Mesodermal cell (in vitro differentiated cells): Measurements from ENCODE around the gene HOGA1.

Source experiments
- H3K27ac ChIP-seq: 2 replicates; pipeline ENCODE4 v1.7.0; 2013; ENCODE audit warnings: mild to moderate bottlenecking, low read depth, low read length, moderate library complexity; ENCODE audit not compliant: severe bottlenecking
- H3K36me3 ChIP-seq: 2 replicates; pipeline ENCODE4 v1.7.1; 2013; ENCODE audit warnings: mild to moderate bottlenecking, low read length, moderate library complexity; ENCODE audit not compliant: control insufficient read depth, insufficient read depth
- H3K4me1 ChIP-seq: one replicate; pipeline ENCODE4 v1.7.1; 2013; ENCODE audit warnings: mild to moderate bottlenecking, low read length; ENCODE audit not compliant: insufficient read depth, control insufficient read depth, poor library complexity, severe bottlenecking
- H3K4me3 ChIP-seq: 2 replicates; pipeline ENCODE4 v1.7.0; 2013; ENCODE audit warnings: low read length, control low read depth, mild to moderate bottlenecking; ENCODE audit not compliant: insufficient read depth, poor library complexity, severe bottlenecking; ENCODE audit errors: extremely low read depth
- H3K9me3 ChIP-seq: 2 replicates; pipeline ENCODE4 v1.7.1; 2013; ENCODE audit warnings: mild to moderate bottlenecking, low read length, moderate library complexity; ENCODE audit not compliant: control insufficient read depth
- WGBS, 2 experiments: methylation state at CpG; one replicate each; pipeline ENCODE4 v1.1.5; 2013; ENCODE audit warnings: missing lambda C conversion rate in 2 of 2; ENCODE audit not compliant: insufficient coverage in 2 of 2; 5-methylcytosine and 5-hydroxymethylcytosine counted together

The HOGA1 gene

DNA sequence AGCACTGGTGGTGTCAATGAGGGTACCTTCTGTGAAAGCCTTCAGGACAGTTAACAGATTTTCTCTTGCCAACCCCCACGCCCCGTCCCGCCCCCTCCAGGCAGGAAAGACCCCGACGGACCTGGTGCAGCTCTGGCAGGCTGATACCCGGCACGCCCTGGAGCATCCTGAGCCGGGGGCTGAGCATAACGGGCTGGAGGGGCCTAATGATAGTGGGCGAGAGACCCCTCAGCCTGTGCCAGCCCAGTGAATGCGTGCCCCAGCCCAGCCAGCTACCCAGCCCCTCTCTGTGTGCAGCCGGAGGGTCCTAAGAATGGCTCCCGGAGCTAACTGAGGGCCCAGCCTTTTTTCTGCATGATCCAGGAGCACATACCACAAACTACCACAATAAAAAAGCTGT, 713 bp upstream of the HOGA1 start:
- H3K27ac ChIP-seq = no peak overlapping the region
- H3K36me3 ChIP-seq = no peaks in the 10 kb centered on the region
- no peak overlapping the region for H3K4me3 ChIP-seq
- 91 to 94% methylated on average over 11 of the region's 13 CpGs for WGBS, 2 experiments
- no peaks in the 10 kb centered on the region for H3K9me3 ChIP-seq
- H3K4me1 ChIP-seq = peaks cover 7% of the 10 kb centered on the region

DNA sequence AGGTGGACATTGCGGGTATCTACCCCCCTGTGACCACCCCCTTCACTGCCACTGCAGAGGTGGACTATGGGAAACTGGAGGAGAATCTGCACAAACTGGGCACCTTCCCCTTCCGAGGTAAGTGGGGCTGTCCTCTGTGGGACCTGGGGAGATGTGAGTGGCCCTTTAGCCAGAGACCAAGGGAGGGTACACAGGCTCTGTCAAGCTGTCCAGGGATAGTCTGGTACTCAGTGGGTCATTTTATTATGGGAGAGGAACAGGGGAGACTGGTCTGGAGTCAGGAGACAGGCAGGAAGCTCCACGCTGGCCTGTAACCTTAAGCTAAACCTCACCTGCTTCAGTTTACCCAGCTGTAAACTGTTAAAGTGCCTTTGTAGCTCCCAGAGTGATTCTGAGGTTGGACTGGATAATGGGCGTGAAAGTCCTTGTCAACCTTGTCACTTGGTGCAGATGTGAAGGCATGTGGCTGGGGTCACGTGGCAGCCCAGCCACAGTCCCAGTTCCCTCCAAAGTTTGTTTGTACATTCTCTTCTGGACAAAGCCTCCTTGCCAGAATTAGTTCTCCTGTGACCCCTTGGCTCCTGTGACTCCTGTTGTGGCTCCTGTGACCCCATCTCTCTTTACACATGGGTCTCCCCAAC, 729 bp downstream of the HOGA1 start:
- Histone ChIP-seq H3K9me3 (no peaks in the 10 kb centered on the region), H3K4me1 (peaks cover 7% of the 10 kb centered on the region), H3K27ac (no peak overlapping the region), H3K36me3 (no peaks in the 10 kb centered on the region), H3K4me3 (no peak overlapping the region)
- 87 to 89% methylated on average over 3 of the region's 5 CpGs for WGBS, 2 experiments

DNA sequence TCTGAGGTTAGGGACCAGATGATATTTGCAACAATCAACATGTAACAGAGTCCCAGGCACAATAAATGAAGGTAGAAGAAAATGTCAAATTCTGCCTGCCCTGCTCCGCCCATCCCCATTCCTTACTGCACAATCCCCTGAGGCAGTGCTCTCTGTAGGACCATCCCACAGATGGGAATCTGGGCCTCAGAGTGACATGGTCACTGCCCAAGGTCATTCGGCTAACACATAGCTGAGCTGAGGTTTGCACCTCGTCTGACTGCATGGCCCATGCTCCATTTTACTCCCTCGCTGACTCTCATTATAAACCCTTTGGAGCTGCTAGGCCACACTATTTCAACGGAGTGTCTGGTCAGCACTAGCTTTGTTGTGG, 1.2 kb downstream of the HOGA1 start:
- Histone ChIP-seq H3K27ac (no peak overlapping the region), H3K4me3 (no peak overlapping the region), H3K36me3 (no peaks in the 10 kb centered on the region), H3K4me1 (peaks cover 7% of the 10 kb centered on the region), H3K9me3 (no peaks in the 10 kb centered on the region)
- 94 to 95% methylated on average over 3 to 5 of the region's 5 CpGs for WGBS, 2 experiments

DNA sequence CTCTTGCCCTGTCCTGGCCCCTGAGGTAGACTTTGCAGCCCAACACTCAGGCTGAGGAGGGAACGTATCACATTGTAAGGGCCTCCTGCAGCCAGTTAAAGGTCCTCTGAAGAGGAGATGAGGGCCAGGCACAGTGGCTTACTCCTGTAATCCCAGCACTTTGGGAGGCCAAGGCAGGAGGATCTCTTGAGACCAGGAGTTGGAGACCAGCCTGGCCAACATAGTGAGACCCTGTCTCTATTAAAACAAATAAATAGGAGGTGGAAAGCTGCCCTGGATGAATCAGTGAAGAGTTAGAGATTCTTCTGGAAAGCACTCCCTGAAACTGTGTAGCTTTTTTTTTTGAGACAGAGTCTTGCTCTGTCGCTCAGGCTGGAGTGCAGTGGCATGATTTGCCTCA, 3.0 kb downstream of the HOGA1 start:
- no peaks in the 10 kb centered on the region for H3K36me3 ChIP-seq
- H3K27ac ChIP-seq = no peak overlapping the region
- peaks cover 7% of the 10 kb centered on the region for H3K4me1 ChIP-seq
- H3K9me3 ChIP-seq = no peaks in the 10 kb centered on the region
- no peak overlapping the region for H3K4me3 ChIP-seq
- 100% methylated on average over 1 to 2 of the region's 2 CpGs for WGBS, 2 experiments

DNA sequence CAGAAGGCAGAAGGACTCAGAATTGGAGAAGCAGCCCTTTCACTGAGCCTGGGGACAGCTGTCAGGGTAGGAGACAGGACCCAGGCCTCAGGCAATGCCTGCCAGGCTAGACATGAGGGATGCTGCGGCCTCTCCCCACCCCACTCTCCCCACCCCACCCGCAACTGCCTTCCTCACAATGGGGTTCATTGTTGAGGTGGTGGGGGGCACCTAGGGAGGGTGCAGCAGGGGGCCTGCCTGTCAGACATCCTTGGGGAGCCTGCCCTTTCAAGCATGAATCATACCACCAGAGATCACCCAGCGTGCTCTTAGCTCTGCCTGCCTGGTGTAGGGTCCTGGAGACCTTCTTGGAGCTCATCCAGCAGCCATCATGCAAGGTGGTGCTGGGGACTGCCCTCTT, 5.3 kb downstream of the HOGA1 start, which contains the start of gene C10orf62:
Gene C10orf62 (plus strand): TSS at position 243 of the 400 bp plus-strand sequence. CDS start 177 bp downstream, outside the sequence.
- Histone ChIP-seq H3K9me3 (no peaks in the 10 kb centered on the region), H3K4me3 (no peak within 1 kb of the TSS), H3K4me1 (no peaks in the 10 kb centered on the region), H3K36me3 (no peaks in the 10 kb centered on the region), H3K27ac (no peak within 1 kb of the TSS)
- WGBS, 2 experiments = 80% methylated on average over 1 of the region's 3 CpGs; no CpG with 5 or more reads in 1 of the 2 experiments

DNA sequence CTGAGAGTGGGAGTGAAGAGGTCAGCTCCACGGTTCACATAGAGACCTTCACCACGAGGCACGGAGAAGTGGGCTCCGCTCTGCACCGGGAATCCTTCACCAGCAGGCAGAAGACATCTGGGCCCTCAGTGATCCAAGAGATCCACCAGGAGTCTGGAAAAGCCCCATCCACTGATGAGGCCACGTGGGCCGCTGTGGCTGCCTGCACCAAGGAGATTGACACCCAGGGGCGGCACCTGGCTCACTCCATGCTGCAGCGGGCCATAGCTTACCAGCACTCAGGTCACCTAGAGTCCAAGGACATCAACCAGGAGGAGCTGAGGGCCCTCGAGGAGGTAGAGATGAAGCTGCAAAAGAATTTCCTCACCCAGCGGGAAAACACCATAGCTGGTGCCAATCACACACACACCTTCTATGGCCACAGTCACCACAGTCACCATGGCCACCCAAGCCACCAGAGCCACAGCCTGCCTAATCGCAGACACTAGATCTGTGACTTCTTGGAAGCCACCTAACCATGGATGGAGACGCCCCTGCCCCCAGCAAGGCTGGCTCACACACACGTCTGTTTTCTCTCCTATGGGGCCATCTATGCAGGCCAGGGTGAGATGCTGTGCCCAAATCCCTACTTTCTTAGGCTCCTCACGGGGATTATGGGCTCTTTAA, 6.0 kb downstream of the HOGA1 start:
- H3K9me3 ChIP-seq = no peaks in the 10 kb centered on the region
- no peaks in the 10 kb centered on the region for H3K36me3 ChIP-seq
- no peaks in the 10 kb centered on the region for H3K4me1 ChIP-seq
- 92 to 94% methylated on average over 13 of the region's 15 CpGs for WGBS, 2 experiments
- H3K4me3 ChIP-seq = no peak overlapping the region
- H3K27ac ChIP-seq = no peak overlapping the region

DNA sequence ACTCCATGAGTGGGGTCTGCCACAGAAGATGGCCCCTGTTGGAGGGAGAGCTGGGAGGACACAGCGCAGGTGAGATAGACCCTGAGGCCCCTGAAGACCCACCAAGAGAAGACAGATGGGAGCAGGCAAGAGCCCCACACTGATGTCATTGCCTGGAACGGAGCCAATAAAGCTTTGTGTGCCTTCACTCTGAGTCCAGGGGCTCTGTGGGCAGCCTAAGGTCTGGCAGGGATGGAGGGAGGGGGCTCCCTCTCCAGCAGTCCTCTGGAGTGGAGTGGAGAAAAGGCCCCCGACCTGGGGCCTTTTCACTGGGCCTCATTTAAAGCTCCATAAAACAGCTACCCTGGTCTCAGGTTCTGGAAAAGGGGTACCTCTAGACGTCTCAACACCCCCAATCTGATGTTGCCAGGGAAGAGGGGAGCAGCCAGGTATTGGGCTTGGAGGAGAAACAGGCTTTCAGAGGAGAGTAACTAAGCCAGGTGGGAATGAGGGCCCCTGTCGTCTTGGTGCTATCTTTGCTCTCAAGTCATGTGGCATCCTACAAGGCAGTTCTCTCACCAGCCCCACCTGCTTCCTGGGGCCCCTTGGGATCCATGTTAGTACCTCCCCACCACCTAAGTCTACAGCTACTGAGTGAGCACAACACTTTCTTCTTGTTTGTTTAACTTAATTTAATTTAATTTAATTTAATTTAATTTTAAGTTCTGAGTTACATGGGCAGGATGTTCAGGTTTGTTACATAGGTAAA, 6.7 kb downstream of the HOGA1 start:
- 100% methylated on average over 2 to 3 of the region's 5 CpGs for WGBS, 2 experiments
- Histone ChIP-seq H3K9me3 (no peaks in the 10 kb centered on the region), H3K4me3 (no peak overlapping the region), H3K36me3 (no peaks in the 10 kb centered on the region), H3K4me1 (peaks cover 4% of the 10 kb centered on the region), H3K27ac (no peak overlapping the region)

DNA sequence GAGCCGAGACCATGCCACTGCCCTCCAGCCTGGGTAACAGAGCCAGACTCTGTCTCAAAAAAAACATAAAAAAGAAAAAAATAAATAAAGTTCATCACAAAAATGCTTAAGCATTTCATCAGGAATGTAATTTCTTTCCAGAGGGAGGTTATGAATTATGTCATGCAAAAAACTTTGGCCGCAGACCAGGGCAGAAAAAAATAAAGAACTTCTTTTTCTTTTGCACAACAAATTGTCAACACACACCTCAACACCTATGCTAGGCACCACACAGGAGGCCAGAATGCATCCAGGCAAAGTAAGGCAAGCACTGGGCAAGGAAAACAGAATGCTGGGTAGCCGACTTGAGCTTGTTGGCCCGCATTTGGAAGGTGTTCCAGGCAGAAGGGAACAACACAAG, 9.2 kb downstream of the HOGA1 start:
- H3K27ac ChIP-seq = no peak overlapping the region
- H3K4me1 ChIP-seq = peaks cover 23% of the 10 kb centered on the region
- H3K4me3 ChIP-seq = no peak overlapping the region
- no peaks in the 10 kb centered on the region for H3K9me3 ChIP-seq
- 82 to 89% methylated on average over 2 of the region's 4 CpGs for WGBS, 2 experiments
- no peaks in the 10 kb centered on the region for H3K36me3 ChIP-seq

DNA sequence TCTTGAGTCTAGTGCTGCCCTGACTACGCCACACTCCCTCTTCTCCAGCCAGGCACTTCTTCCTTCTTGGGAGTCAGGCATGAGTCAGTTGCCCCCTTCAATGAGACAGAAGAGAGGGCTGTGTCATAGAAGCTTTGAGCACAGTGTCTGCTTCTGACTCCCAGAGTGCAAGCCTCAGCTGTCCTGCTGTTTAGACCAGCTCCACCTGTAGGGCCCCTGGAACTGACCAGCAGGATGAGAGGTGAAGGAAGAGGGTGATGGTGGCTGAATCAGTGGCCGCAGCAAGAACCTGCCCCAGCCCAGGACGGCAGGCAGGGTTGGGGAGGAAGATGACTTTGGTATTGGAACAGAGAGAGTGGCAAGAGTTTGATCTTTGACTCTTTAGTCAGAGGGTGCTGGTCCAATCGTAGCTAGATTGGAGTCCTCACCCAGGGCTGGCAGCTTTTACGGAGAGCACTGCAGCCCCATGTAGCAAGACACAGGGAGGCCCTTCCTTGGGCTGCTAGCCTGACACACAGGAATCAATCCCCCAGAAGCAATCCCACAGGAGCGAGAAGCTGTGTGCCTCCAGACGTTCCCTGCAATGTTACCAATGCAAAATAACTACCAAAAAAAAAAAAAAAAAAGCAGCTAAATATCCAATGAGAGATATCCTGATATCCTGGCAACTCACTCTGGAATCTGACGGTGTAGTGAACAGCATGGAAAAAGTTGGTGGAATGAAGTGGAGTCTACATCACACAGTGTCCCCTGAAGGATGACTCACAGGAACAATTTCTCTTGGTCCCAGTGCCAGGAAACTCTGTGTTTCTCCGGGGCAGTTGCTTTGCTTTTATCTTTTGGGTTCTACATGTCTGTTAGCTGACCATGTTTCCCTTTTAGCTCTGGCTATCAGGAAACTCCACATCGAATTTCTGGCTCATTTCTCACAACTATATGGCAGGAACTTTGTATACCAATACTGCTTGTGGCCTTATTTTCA, 12.2 kb downstream of the HOGA1 start:
- WGBS, 2 experiments = 70 to 73% methylated on average over 6 to 7 of the region's 10 CpGs
- H3K27ac ChIP-seq = peak overlapping the region; percentile 96
- no peaks in the 10 kb centered on the region for H3K36me3 ChIP-seq
- no peak overlapping the region for H3K4me3 ChIP-seq
- H3K4me1 ChIP-seq = peaks cover 23% of the 10 kb centered on the region
- H3K9me3 ChIP-seq = no peaks in the 10 kb centered on the region

DNA sequence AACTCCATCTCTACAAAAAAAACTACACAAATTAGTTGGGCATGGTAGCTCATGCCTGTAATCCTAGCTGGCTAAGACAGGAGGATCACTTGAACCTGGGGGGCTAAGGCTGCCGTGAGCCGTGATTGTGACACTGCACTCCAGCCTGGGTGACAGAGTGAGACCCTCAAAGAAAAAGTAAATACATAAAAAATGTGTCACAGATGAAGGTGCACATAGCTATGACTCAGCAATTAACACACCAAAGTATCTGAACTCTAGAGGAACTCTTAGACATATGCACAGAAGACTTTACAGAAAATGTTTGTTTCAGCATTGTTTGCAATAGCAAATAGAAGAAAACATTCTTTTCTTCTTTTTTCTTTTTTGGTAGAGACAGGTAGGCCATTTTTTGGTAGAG, 13.6 kb downstream of the HOGA1 start:
- H3K36me3 ChIP-seq = no peaks in the 10 kb centered on the region
- no peaks in the 10 kb centered on the region for H3K9me3 ChIP-seq
- peaks cover 29% of the 10 kb centered on the region for H3K4me1 ChIP-seq
- WGBS, 2 experiments = 80% methylated on average over 1 of the region's 2 CpGs; no CpG with 5 or more reads in 1 of the 2 experiments
- H3K27ac ChIP-seq = no peak overlapping the region
- no peak overlapping the region for H3K4me3 ChIP-seq
